GM13977 (cell line): Measurements from ENCODE around the gene TRIM66.

Experiments used
- DNase-seq: peaks from one replicate; pipeline ENCODE4 v3.0.0; 2012; ENCODE audit warnings: low spot score
- CTCF ChIP-seq: IDR thresholded peaks from 2 replicates; pipeline ENCODE4 v1.5.1; 2012; ENCODE audit warnings: mild to moderate bottlenecking, control low read depth; ENCODE audit not compliant: insufficient read depth; ENCODE audit errors: extremely low read depth, missing control alignments
- in situ Hi-C: fragments of 300-500 bp; cut with MboI; formaldehyde crosslinking; loops from one replicate; pipeline ENCODE4 v1.12.0; 2022; ENCODE audit warnings: low sequenced_read_pairs, low pct_unique_long_range_greater_than_20kb, mixed read lengths, inconsistent platforms; ENCODE audit not compliant: unreplicated experiment

Gene TRIM66

DNA sequence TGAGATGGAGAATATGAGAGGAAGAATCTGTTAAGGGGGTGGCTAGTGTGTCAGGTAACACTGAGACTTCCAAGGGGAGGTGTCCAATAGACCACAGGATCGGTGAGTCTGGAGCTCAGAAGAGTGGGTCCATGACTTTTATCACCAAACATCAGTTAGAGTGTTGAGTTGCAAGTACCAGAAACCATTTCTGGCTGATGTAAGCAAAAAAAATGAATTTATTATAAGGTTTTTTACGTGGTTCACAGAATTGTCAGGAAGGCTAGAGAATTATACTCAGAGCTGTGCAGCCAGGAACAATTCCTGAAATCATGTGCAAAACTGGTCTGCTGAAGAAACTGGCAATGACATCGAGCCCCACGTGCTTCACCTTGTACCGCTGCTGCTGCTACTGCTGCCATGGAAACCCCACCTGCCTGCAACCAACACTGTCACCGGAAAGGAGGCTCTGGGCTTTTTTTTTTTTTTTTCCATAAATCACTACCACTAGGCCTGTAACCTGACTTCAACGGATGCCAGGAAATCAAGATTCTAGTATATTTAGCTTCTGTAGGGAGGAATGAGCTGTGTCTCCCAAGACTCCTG lies 71.8 kb downstream of the TRIM66 start:
- in situ Hi-C loops: no loop called here
- DNase-seq: no peak
- no peak for TF ChIP-seq CTCF

GRCh38 chr11:8608652-8609051 lies 73.8 kb downstream of the TRIM66 start:
- no peak for DNase-seq
- in situ Hi-C loops: no loop called here
- TF ChIP-seq CTCF: no peak

GRCh38 chr11:8605971-8606563 lies 76.4 kb downstream of the TRIM66 start:
- in situ Hi-C loops: no loop called here
- TF ChIP-seq CTCF: no peak
- DNase-seq: no peak

GRCh38 chr11:8604078-8604723 lies 78.3 kb downstream of the TRIM66 start:
- peak; percentile 54 for DNase-seq
- peak; percentile 88 for TF ChIP-seq CTCF
- in situ Hi-C loops: no loop called here

DNA sequence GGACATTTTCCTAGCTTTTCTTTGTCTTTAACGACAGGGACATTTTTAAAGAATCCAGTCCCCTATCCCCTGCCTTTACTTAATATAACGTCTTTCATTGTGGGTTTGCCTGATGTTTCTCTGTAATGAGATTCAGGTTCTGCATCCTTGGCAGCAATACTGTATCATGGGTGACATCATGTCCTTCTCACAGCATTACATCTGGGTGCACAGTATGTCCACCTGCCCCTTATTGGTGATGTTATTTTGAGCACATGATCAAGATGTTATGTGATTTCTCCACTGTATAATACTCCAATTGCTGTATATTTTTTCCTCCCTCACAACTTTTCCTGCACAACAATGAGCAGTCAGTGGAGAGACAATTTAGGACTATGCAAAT lies 78.8 kb downstream of the TRIM66 start:
- DNase-seq: no peak
- no peak for TF ChIP-seq CTCF
- in situ Hi-C loops: no loop called here

DNA sequence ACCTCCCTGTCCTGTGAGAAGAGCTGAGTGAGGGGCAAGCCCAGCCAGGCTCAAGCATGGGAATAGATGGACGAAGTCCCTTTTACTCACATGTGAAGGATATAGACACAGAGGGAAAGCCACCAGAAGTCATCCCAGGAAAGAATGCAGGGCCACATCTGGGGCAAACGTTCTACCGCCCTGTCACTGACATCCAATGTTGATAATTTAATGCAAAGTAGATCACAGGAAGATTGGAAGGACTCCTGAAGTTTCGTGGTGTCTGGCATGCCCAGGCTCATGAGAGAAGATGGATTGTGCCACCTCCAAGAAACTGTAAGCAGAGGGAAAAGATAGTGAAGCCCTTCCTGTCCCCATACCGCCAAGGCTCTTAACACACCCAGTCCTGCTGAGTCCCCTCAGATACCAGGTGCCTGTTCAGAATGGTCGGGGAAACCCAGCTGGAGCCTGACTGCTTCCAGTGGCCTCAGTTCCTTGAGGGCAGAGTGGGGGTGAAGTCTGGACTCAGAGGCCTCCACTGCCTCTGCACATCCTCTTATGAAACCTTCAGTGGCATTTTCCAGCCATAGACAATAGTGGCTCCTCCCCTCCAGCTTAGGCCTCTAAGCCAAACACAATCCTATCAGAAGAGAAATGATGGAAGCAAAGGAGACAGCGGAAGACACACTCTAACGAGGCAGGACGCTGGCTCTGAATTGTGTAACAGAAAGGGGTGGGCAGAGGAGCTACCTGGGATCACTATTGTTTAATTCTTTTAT lies 80.9 kb downstream of the TRIM66 start:
- in situ Hi-C loops: no loop called here
- no peak for TF ChIP-seq CTCF
- no peak for DNase-seq
